Germinal center (tissue), 1 donor: ENCODE results near the gene TBC1D10A.

Experiments used
- DNase-seq: peaks from one replicate; pipeline ENCODE4 v3.0.0; 2012; ENCODE audit warnings: mixed read lengths, low spot score

Gene TBC1D10A

DNA sequence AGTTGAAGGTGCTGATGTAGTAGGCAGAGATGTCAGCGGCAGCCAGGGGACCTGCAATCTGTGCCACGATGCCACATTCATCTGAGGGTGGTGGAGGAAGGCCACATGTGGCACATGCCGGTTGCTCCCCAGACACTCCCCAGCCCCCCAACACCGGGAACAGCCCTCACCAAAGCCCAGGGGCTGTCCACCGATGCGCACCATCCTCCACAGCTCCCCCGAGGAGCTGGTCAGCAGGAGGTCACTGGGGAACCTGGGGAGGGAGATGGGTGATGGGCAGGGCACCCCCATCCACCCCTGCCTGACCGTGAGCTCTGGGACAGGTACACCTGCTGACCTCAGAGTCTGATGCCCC is 40.9 kb downstream of the TBC1D10A start:
- DNase-seq = no peak

DNA sequence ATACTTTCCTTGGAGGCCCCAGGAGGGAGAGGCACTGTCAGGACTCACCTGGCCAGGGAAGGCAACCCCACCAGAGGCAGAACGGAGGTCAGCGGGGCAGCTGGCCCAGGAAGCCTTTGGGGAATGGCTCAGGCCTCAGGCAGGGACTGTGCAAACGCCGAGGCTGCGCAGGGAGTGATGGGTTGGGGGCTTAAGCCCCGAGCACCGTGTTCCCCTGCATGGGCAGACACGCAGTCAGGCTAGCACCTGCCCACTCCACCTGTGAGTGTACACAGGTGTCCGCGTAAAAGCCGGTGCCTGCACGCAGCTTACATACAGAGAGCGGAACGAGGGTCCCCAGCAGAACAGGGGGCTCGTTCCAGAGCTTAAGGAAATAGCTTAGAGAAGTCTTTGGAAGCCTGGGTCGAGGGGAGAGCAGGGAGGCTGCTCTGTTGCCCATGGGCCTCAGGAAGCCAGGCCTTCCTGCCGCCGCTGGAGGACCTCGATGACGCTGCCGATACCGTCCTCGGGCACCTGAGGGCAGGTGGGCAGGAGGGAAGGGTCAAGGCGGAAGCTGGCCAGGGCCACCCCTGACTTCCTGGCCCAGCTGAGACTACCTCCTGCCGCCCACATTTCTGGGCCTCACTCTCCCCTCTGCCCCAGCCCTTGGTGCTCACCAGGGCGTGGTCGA is 41.4 kb downstream of the TBC1D10A start:
- no peak for DNase-seq

DNA sequence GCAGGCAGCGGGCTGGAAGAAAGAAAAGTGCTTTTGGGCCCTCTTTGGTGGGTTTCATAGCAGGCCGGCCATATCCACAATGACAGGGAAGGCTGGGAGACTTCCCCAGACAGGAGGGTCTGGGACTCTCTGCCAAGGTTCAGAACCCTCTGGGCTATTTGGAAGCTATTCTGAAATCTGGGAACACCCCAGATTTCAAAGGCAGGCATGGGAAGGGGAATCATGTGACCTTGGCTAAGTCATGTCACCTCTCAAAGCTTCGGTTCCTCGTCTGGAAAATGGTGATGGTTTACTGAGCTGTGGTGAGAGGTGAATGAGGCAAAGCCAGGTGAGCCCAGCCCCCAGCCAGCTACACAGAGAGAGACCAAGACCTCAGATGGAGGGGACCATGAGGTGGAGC is 42.1 kb downstream of the TBC1D10A start:
- no peak for DNase-seq

DNA sequence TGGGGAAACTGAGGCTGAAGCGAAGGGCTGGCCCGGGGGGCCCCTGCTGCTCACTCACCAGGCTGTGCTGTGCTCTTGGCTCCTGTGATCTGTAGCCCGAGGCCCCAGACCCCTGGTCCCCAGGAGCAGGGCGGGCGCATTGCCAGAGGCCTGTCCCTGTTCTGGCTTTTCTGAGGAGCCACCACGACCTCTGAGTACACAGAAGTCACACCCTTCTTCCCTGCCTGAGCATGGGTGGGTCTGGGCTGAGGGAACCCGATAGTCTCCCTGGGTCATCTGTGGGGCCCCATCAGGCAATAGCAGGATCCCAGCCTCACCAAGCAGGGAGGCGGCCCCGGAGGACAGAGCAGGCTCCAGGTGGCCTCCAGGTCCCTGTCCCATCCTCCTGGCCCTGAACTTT is 42.6 kb downstream of the TBC1D10A start:
- DNase-seq = no peak

DNA sequence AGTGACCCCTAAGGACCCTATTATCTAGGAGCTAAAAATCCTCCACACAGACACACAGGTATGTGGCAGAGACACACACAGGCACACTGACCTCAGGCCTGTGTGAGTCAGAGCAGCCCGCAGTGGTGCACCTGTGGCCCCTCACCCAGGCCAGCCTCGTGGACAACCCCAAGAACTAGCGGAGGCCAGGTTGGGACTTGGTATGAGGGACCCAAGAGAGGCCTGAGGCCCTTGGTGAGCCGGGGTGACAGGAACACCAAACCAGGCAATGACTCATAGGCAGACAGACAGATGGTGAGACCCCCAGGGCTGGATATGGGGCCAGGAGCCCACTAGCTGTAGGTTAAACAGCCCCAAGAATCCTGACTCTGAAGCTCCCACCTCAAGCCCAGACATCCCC is 43.4 kb downstream of the TBC1D10A start:
- no peak for DNase-seq

DNA sequence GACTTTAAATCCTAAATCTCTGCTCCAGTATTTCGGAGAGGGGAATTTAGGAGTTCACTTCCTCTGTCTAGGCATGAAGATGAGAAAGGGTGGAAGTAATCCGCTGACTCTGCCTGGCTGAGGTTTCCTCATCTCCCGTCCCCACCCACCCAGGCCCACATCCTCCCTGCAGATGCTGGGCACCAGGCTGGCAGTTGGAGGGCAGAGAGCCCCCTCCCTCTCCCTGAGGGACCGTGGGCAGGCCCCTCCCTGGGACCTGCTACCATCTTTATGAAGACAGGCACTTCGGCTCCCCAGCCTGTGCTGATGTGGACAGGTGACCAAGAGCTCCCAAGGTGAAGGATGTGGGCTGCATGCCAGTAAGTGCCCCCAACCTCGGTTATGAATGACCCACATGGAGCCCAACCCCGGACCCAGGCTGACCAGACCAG is 44.1 kb downstream of the TBC1D10A start:
- no peak for DNase-seq

DNA sequence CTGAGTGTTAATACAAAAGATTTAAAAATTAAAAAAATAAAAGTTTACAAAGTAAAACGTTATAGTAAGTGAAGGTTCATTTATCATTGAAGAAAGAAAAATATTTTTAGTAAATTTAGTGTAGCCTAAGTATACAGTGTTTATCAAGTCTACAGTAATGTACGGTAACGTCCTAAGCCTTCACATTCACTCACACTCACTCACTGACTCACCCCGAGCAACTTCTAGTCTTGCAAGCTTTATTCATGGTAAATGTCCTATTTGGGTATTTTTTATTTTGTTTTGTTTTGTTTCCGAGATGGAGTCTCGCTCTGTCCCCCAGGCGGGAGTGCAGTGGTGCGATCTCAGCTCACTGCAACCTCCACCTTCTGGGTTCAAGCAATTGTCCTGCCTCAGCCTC is 46.2 kb downstream of the TBC1D10A start:
- no peak for DNase-seq

DNA sequence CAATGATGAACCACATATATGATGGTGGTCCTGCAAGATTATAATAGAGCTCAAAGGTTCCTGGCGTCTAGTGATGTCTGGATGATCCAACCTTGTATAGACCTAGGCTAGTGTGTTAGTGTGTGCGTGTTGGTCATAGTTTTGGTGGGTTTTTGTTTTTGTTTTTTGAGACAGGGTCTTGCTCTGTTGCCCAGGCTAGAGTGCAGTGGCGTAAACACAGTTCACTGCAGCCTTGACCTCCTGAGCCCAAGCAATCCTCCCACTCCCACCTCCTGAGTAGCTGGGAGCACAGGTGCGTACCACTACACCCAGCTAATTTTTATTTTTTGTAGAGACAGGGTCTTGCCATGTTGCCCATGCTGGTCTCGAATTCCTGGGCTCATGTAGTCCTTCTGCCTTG is 46.8 kb downstream of the TBC1D10A start:
- no peak for DNase-seq

DNA sequence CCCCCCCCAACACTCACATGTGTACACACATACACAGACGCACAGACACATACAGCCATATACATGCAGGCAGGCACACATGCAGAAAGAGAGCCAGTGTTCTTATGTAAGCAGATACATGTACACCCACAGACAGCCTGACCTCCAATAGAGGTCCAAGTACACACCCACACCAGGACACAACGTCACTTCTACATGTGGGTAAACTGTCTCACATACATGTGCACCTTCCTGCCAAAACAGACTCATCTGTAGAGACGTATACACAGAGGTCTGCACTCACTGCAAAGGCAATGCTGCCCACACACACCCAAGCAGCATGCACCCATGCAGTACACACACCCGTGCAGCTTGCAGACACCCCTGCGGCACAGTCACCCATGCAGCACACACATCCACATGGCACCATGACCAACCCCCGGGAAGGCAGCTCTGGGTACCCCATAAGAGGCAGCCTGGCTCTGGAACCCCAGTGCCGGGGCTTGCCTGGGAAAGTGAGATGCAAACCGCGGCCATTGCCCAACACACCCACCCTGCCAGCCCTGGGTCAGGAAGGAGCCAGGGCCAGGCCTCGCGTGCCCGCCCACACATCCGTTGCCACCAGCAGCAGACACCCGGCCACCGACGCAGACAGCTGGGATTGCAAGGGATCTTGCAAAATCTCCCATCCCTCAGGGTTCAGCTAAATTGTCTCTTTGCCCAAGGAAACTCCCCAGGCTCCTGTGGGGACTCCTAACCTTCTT is 47.5 kb downstream of the TBC1D10A start:
- no peak for DNase-seq

DNA sequence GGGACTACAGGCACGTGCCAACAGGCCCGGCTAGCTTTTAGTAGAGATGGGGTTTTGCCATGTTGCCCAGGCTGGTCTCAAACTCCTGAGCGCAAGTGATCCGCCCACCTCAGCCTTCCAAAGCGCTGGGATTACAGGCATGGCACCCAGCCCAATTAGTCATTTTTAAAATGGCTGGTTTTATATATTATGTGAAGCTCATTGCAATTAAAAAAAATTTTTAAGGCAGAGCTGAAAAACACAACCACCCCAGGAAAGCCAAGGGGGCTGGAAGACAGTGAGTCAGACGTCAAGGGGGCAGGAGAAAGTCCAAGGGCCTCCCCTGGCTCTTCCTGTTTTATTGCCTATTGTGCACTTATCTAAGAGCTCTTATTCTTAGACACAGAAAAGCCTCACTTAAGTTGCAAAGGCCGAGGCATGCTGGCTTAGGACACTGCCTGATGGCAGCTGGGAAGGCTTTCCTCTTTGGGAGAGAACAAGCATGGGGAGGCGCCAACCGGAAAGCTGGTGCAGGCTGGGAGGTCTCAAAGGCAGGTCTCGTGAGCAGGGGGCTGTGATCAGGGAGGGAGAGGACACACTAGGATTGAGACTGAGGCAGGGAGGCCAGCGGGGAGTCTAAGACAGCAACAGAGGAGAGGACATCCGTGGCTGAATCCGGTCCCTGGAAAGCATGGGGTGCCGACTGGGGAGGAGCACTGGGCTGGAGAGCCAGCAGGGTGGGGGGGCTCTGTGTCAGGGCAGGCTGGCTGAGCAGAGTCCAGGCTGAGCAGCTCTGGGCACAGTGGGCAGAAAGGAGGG is 49.0 kb downstream of the TBC1D10A start:
- no peak for DNase-seq

DNA sequence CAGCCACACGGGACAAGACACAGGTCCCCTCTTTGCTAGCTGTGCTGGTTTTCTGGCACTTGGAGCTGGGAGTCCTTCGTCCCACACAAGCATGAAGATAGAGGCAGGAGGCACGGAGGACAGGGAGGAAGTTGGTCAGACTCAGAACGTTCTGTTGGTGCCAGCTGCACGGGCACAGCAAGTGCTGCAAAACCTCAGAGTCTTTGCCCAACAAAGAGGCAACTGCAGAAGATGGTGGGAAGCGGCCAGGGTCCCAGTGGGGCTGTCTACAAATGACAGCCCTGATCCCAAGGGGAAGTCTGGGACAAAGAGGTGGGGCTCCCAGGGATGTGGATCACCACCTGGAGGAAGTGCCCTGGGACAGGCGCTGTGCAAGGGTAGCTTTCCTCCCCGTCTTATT is 50.7 kb downstream of the TBC1D10A start:
- DNase-seq = no peak

DNA sequence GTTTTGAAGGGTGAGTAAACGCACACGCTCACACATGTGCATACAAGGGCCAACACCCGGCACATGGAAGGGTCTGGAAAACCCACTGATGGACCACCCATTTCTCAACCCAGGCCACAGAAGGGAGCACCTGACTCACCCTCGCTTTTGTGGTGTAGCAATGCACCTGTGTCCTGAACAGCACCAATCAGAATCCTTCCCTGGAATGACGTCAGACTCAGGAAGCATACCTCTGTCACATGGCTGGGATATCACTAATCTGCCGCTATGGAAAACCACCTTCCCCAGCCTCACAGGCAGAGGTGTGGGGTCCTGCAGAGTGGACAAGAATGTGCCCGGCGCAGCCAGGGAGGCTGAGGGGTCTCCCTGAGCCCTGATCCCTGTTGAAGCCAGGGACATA is 51.1 kb downstream of the TBC1D10A start:
- no peak for DNase-seq

DNA sequence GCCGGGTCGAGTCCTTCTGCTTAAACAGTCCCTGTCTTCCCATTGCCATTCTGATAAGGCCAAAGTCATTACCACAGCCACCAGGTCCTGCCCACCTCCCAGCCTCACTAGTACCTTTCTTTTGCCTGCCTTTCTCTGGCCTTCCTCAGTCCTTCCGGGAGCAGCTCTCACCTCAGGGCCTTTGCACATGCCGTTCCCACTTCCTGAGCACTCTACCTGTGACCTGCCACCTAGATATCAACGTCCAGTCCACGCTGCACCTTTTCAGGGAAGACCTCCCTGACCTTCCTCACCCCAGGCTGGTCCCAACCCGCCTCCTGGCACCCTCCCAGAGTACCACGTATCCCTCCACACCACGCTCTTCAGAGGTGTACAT is 52.3 kb downstream of the TBC1D10A start:
- DNase-seq = no peak

DNA sequence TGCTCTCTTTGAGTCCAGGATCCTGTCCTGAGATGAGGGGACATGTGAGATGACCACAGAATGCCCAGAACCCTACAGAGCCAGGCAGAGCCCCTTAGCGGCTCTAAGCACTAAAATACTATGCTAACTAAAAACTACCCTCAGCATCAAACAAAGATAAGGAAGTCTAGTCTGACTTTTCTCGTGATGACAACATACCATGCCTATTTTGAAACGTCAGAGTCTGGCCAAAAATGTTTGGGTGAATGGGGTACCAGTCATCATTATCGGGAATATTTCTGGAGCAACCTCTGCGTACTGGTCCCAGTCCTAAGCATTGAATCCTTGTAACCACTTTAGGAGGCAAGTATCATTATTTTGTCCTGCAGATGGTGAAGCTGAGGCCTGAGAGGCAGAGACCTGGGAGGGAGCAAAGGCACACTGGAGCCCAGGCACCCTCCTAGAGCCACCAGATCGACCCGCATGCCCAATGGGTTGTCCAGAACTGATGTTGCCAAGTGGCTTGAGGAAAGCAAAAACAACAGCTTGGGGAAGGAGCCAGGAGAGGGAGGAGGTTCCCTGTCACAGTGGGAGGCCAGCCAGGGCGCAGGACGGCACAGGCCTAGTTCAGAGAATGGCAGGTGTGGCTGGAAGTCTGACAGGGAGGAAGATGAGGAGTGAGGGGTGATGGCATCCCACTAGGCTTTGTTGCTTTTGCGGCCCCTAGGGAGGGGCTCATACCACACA is 52.9 kb downstream of the TBC1D10A start:
- no peak for DNase-seq

DNA sequence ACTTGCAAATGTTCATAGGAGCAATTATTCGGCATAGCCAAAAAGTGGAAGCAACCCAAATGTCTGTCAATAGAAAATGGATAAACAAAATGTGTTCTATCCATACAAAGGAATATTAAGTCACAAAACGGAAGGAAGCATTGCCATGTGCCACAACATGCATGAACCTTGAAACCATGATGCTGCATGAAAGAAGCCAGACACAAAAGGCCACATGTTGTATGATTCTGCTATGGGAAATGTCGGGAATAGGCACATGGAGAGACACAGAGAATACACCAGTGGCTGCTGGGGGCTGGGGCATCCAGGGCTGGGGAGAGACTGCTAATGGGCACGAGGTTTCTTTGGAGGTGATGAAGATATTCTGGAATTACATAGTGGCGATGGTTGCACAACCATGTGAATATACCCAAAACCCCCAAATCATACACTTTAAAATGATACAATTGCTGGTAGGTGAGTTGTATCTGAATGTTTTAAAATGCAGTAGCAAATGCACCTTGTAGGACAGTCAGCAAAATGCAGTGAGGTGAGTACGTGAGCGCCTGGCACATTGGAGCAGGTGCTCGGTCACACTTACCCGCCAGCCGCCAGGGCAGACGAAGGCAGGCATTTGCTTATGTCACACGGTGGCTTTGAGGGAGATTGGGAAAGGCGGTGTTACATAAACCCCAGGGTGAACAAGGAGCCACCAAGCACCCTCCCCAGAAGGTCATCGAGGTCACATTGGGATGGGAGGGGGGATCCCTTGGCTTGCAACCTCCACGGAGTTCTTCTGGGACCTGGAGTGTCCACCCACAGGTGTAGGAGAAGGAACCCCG is 53.8 kb downstream of the TBC1D10A start:
- DNase-seq = no peak

DNA sequence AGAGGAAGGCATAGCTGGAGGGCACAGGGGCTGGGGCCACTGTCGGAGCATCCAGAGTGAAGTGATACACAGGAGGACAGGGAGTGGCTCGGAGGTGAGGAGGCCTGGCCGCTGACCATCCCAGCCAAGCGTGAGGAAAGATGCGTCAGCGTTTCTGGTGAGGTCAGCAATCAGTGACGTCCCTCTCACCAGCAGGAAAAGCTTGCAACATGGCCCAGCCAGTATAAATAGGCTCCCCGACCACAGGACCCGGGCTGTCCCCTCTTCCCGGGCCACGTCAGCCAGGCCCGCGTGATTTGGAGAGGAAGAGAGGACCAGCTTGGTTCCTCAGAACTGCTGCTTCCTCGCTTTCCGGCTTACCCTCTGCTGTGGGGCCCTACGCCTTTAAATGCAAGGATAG is 55.9 kb downstream of the TBC1D10A start:
- DNase-seq = no peak

DNA sequence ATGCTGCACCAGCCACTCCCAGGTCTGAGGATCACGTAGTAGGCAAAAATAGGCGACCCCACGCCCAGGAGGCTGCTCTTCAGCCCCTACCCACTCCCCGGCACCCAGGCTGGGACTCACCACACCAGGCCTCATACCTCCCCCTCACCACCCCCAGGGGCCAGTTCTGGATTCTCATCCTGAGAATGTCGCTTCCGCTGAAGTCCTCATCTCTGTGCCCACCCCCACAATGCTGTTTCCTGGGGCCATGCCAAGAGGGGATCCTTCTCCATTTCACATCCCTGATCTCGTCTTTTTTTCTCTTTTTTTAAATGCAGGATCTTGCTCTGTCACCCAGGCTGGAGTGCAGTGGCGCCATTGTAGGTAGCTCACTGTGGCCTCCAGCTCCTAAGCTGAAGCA is 58.4 kb downstream of the TBC1D10A start:
- no peak for DNase-seq

DNA sequence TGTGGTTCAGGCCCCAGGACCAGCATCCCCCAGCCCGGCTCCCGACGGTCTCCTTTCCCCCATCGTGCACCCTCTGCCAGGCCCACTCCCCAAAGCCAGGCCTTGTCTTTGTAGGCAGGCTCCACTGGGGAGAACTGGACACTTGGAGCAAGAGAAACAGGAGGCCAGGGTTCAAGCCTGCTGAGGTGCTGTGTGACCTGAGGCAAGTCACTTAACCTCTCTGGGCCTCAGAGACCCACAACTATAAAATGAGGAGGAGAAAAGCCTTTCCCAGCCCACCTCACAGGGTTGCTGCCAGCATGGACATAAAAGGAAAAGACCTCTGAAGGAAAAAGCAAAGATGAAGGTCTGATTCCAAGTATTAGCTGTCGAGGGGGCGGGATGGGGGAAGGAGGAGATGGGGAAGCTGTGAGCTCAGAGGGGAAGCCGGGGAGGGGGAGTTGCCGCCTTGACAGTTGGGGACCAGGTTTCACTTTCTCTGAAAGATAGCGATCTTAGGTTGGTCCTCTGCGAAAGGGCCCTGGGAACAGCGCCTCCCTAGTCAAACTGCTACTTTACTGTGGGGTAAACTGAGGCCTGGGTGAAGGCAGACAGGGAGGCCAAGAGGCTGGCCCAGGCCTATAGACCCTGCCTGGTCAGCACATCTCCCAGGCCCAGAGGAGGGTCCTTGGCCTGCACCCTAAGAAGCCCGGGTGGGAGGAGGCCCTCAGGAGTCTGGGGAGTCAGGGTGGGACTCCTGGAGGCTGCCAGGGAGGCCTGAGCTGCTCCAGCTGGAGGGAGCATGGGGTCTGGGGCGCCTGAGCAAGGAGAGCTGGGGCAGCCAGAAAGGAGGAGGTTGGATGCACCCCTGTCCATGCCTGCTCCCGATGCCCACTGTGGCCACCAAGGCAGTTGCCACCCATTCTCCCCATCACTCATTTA is 59.1 kb downstream of the TBC1D10A start:
- DNase-seq = no peak

DNA sequence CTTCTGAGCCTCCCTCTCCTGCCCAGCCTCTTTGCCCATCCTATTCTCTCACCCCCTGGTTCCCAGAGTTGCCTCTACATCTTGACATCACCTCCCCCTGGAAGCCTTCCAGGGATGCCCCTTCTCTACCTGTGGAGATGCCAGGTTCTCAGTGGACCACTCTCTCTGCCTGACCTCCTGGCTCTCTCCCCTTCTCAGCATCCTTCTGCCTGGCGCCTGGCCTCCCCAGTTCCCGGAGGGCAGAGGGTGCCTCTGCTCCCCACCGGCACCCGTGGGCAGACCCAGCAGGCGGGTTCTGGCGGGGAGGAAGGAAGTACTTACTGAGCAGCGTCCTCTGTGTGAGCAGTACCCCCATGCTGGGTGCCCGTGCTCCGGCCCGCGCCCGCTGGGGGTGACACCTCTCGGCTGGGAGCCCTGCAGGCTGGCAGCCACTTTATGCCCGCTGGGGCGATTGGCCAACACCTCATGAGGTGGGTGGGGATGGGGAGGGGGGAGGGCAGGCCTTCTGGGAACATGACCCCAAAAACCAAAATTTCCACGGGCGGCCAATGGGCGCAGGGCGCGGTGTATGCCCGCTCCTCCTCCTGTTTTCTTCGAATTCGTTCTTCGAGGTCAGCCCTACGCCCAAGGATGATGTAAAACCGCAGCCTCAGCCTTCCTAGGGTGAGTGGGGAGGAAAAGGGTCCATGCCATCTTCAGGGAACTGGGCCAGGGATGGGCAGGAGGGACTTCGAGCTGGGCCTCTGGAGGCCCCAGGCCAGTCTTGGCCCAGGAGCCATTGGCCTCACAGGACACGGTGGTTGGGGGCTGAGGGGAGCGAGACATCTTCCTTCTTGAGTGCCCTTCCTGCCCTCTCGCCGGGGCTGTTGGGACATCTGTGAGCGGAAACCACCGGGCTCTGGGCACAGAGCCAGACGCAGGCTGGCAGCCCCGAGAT is 60.0 kb downstream of the TBC1D10A start, which contains the start of gene OSM:
OSM (minus strand) TSS at position 407 of the 937 bp plus-strand sequence; CDS start at position 355, 52 bp downstream.
- DNase-seq = peak; percentile 57
